Stomach (tissue), 4 donors: ENCODE measurements around the gene PLCG1.

ENCODE experiments used
- CTCF ChIP-seq, 7 experiments: fragments of 450-650 bp in 4 of 7; fragments of 200-600 bp in 3 of 7; sonication (generic) in 3 of 7; IDR thresholded peaks; one replicate each; pipeline ENCODE4 v1.5.1; 2016 to 2019; ENCODE audit warnings: antibody characterized with exemption in 7 of 7, control low read depth in 2 of 7, mild to moderate bottlenecking in 1 of 7
- POLR2A ChIP-seq, 4 donors: fragments of 450-650 bp; IDR thresholded peaks; one replicate each; pipeline ENCODE4 v1.6.1; 2016; ENCODE audit warnings: antibody characterized with exemption in 4 of 4, control low read depth in 2 of 4, mild to moderate bottlenecking in 1 of 4, moderate library complexity in 1 of 4
- POLR2AphosphoS5 ChIP-seq, 3 donors: sonication (generic); formaldehyde crosslinking; IDR thresholded peaks; one replicate each; pipeline ENCODE4 v1.6.1; 2016; ENCODE audit warnings: antibody characterized with exemption in 3 of 3

- TF ChIP-seq CTCF (IDR thresholded peaks at IDR 0.05) (no peak), POLR2A (IDR thresholded peaks at IDR 0.05) (no peak), POLR2AphosphoS5 (IDR thresholded peaks at IDR 0.05) (no peak)
These were observed 6.0 kb downstream of the PLCG1 start for GRCh38 chr20:41143354-41143753.
